HepG2 (cell line): ENCODE data around the gene ELL. TPM values are rescaled to one million over a fixed set of nuclear protein-coding genes. Genes with fewer than 3 reads are reported as not detected.

ENCODE experiments used
- ATAC-seq: fragments of 200-7000 bp; cut with Tn5 transposase; 3 replicates; pipeline ENCODE4 v1.9.1; 2020; ENCODE audit warnings: mild to moderate bottlenecking, moderate library complexity
- BruUV-seq: library from RNA; stranded (reverse); fragments of 400-500 nt; replicated peaks from 2 replicates; lab custom pipeline; 2021; lab: Mats Ljungman, UMichigan
- CTCF ChIA-PET: fragments of 300-600 bp; formaldehyde crosslinking; extraction: SDS; loops from one replicate; lab custom pipeline; 2021; ENCODE audit warnings: low total read pairs, inconsistent platforms, low intra/inter-chr PET ratio; lab: Yijun Ruan, JAX
- POLR2A ChIA-PET: fragments of 350-600 bp; sonication (Branson Sonifier 250); formaldehyde crosslinking; loops from one replicate; lab custom pipeline; 2020; ENCODE audit warnings: antibody characterized with exemption, inconsistent platforms; lab: Yijun Ruan, JAX
- DNase-seq: peaks from one replicate; pipeline ENCODE4 v3.0.0-alpha.2; 2015; ENCODE audit warnings: low spot score
- FAIRE-seq: peaks from 3 replicates; lab custom pipeline; 2011; peaks lifted over from hg19 to GRCh38; lab: Jason Lieb, UNC
- H2AFZ ChIP-seq: one replicate; pipeline ENCODE4 v1.6.1; 2011; ENCODE audit warnings: low read length, inconsistent platforms
- H3K27ac ChIP-seq: fragments of 300-600 bp; 3 replicates; pipeline ENCODE4 v1.8.0; 2011; ENCODE audit warnings: mixed run types, mild to moderate bottlenecking, mixed read lengths, low read length, inconsistent platforms; ENCODE audit not compliant: insufficient read depth; ENCODE audit errors: extremely low read length
- H3K27me3 ChIP-seq, 2 experiments: fragments of 200-600 bp in 1 of 2; 2 replicates in 1 of 2; 3 replicates in 1 of 2; pipeline versions ENCODE4 v1.6.0 to v1.8.0; 2011; ENCODE audit warnings: low read length in 2 of 2, mild to moderate bottlenecking in 2 of 2, moderate library complexity in 2 of 2, inconsistent platforms in 1 of 2; ENCODE audit not compliant: insufficient read depth in 2 of 2, control insufficient read depth in 1 of 2
- H3K36me3 ChIP-seq, 2 experiments: fragments of 200-600 bp in 1 of 2; replicated peaks in 1 of 2; 2 replicates in 1 of 2; 3 replicates in 1 of 2; pipeline versions ENCODE4 v1.5.1 to v1.8.0; 2011; ENCODE audit warnings: low read length in 2 of 2, inconsistent platforms in 1 of 2; ENCODE audit not compliant: insufficient read depth in 2 of 2, control insufficient read depth in 1 of 2
- H3K4me1 ChIP-seq: 2 replicates; pipeline ENCODE4 v1.5.1; 2012; ENCODE audit warnings: low read length, inconsistent platforms; ENCODE audit not compliant: insufficient read depth
- H3K4me2 ChIP-seq: 2 replicates; pipeline ENCODE4 v1.6.0; 2011; ENCODE audit warnings: low read depth, low read length, inconsistent platforms
- H3K4me3 ChIP-seq, 3 experiments: fragments of 200-600 bp in 1 of 3; sonication (generic), shearing (Covaris generic) in 1 of 3; replicated peaks in 1 of 3; 2 replicates each; pipeline ENCODE4 v1.5.1; 2011 to 2016; ENCODE audit warnings: low read length in 3 of 3, inconsistent platforms in 2 of 3, low read depth in 2 of 3, mild to moderate bottlenecking in 2 of 3, control low read depth in 1 of 3, mixed read lengths in 1 of 3; ENCODE audit not compliant: insufficient read depth in 1 of 3
- H3K79me2 ChIP-seq: one replicate; pipeline ENCODE4 v1.6.1; 2011; ENCODE audit warnings: low read length, inconsistent platforms; ENCODE audit not compliant: insufficient read depth
- H3K9ac ChIP-seq: 2 replicates; pipeline ENCODE4 v1.6.0; 2011; ENCODE audit warnings: mild to moderate bottlenecking, low read depth, low read length, inconsistent platforms; ENCODE audit not compliant: insufficient read depth
- H3K9me3 ChIP-seq: 2 replicates; pipeline ENCODE4 v1.5.1; 2012; ENCODE audit warnings: mild to moderate bottlenecking, low read length
- H4K20me1 ChIP-seq: 2 replicates; pipeline ENCODE4 v1.6.0; 2011; ENCODE audit warnings: inconsistent platforms, mild to moderate bottlenecking, low read length, moderate library complexity; ENCODE audit not compliant: insufficient read depth
- ARHGAP35 ChIP-seq: sonication (generic); formaldehyde crosslinking; IDR thresholded peaks from 2 replicates; pipeline ENCODE4 v1.9.0; 2022; ENCODE audit warnings: mild to moderate bottlenecking, inconsistent platforms, moderate library complexity, missing genetic modification reagents, borderline replicate concordance
- ATF3 ChIP-seq: sonication (generic); formaldehyde crosslinking; IDR thresholded peaks from 2 replicates; pipeline ENCODE4 v1.4.0; 2020; ENCODE audit warnings: missing genetic modification reagents
- CREB1 ChIP-seq, 2 experiments: fragments of 450-650 bp in 1 of 2; IDR thresholded peaks; 2 replicates each; pipeline ENCODE4 v1.6.1; 2016 to 2017; ENCODE audit warnings: control low read depth in 1 of 2, mild to moderate bottlenecking in 1 of 2, missing compliant biosample characterization in 1 of 2, missing genetic modification characterization in 1 of 2
- MXD3 ChIP-seq: IDR thresholded peaks from 2 replicates; pipeline ENCODE4 v1.6.1; 2016; ENCODE audit warnings: mild to moderate bottlenecking, missing biosample characterization, missing genetic modification reagents
- PAX8 ChIP-seq: sonication (generic); formaldehyde crosslinking; IDR thresholded peaks from 2 replicates; pipeline ENCODE4 v1.8.0; 2022; ENCODE audit warnings: mild to moderate bottlenecking, missing genetic modification reagents, borderline replicate concordance
- SMYD3 ChIP-seq: sonication (generic); formaldehyde crosslinking; IDR thresholded peaks from 2 replicates; pipeline ENCODE4 v1.8.1; 2023; ENCODE audit warnings: mild to moderate bottlenecking, missing genetic modification reagents
- STAT5B ChIP-seq: sonication (generic); formaldehyde crosslinking; IDR thresholded peaks from 2 replicates; pipeline ENCODE4 v1.4.0; 2020; ENCODE audit warnings: missing genetic modification reagents
- TBP ChIP-seq: sonication (generic); formaldehyde crosslinking; IDR thresholded peaks from 2 replicates; pipeline ENCODE4 v1.5.0; 2020; ENCODE audit warnings: missing genetic modification reagents
- ZFP36L1 ChIP-seq: sonication (generic); formaldehyde crosslinking; IDR thresholded peaks from 2 replicates; pipeline ENCODE4 v1.8.0; 2022; ENCODE audit warnings: mild to moderate bottlenecking, missing genetic modification reagents, moderate library complexity
- ZNF10 ChIP-seq: sonication (generic); formaldehyde crosslinking; IDR thresholded peaks from 2 replicates; pipeline ENCODE4 v1.4.0; 2020; ENCODE audit warnings: mild to moderate bottlenecking, low read depth, missing genetic modification reagents, borderline replicate concordance
- WGBS: methylation state at CpG from one replicate; pipeline ENCODE4 v1.1.6; 2017; ENCODE audit warnings: low lambda C conversion rate; 5-methylcytosine and 5-hydroxymethylcytosine counted together
- in situ Hi-C: cut with HindIII; loops from 2 replicates; pipeline ENCODE4 v1.10.0; 2017; ENCODE audit warnings: low pct_unique_long_range_greater_than_20kb; ENCODE audit not compliant: extremely low pct_ligation_motif_present
- intact Hi-C: fragments of 100-400 bp; cut with micrococcal nuclease; formaldehyde crosslinking; loops from one replicate; pipeline ENCODE4 v1.10.0; 2022; ENCODE audit not compliant: unreplicated experiment
- polyA plus RNA-seq, 8 experiments: library from polyadenylated mRNA; depleted of rRNA in 3 of 8; stranded (reverse) in 7 of 8; unstranded in 1 of 8; fragments of >200 nt; fragmentation: Illumina TruSeq in 4 of 8; extraction: Trizol in 4 of 8; gene quantifications; 2 replicates each; pipeline versions ENCODE4 v1.2.1 to v1.2.3, GENCODE V29; 2011 to 2016; ENCODE audit warnings: low read depth in 4 of 8, missing spikeins in 1 of 8, mixed read lengths in 1 of 8; ENCODE audit not compliant: insufficient read depth in 1 of 8
- total RNA-seq, 5 experiments: library from RNA; depleted of rRNA; stranded (reverse); fragments of >200 nt; fragmentation: Illumina TruSeq; extraction: Trizol; gene quantifications; 2 replicates each; pipeline ENCODE4 v1.2.3, GENCODE V29; 2016; ENCODE audit warnings: low read depth in 1 of 5
- TF ChIP-seq, protein P1 (sequence below): sonication (generic); formaldehyde crosslinking; IDR thresholded peaks from 2 replicates; pipeline ENCODE4 v1.4.0; 2020; ENCODE audit warnings: missing genetic modification reagents

The ELL gene
- total and polyA plus RNA-seq, 2 of the 13 experiments (the other 11 are each of a cell fraction or from before 2014, with no cell fraction given) = 3.7 to 5.4 TPM

GRCh38 chr19:18424122-18424889 is 97.6 kb downstream of the ELL start:
- in situ Hi-C loops = no loop called here
- no peak for TF ChIP-seq ZFP36L1
- no peak for TF ChIP-seq ZNF10 (CRISPR knock-in tag)
- no peak for TF ChIP-seq ATF3 (CRISPR knock-in tag)
- TF ChIP-seq, protein P1, sequence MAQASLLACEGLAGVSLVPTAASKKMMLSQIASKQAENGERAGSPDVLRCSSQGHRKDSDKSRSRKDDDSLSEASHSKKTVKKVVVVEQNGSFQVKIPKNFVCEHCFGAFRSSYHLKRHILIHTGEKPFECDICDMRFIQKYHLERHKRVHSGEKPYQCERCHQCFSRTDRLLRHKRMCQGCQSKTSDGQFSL (CRISPR knock-in tag) = no peak
- no peak for TF ChIP-seq SMYD3 (CRISPR knock-in tag)
- no peak for TF ChIP-seq TBP (CRISPR knock-in tag)
- no peak for TF ChIP-seq CREB1 (IDR thresholded peaks at IDR 0.05)
- no peak for TF ChIP-seq CREB1 (CRISPR knock-in tag; IDR thresholded peaks at IDR 0.05)
- TF ChIP-seq MXD3 (CRISPR knock-in tag) = no peak
- TF ChIP-seq ARHGAP35 = no peak
- TF ChIP-seq PAX8 (CRISPR knock-in tag) = no peak
- TF ChIP-seq STAT5B (CRISPR knock-in tag) = no peak
- Histone ChIP-seq H3K36me3 (peaks cover 0 to 3% of the 10 kb centered on the region in 2 experiments; a peak in 1 of 5 replicates), H3K27me3 (no peaks in the 10 kb centered on the region), H3K4me1 (peaks cover 18% of the 10 kb centered on the region), H2AFZ (no peak overlapping the region), H3K4me2 (no peak overlapping the region), H4K20me1 (peaks cover 8% of the 10 kb centered on the region; the same call in 1 of the 2 replicates), H3K4me3 (no peak overlapping the region), H3K27ac (no peak overlapping the region), H3K9ac (no peak overlapping the region), H3K9me3 (no peaks in the 10 kb centered on the region), H3K79me2 (peaks cover 31% of the 10 kb centered on the region)
- intact Hi-C loops = no loop called here
- POLR2A ChIA-PET = no interaction called here
- ATAC-seq (no peak), DNase-seq (no peak), FAIRE-seq (no peak)
- CTCF ChIA-PET = no interaction called here
- no TSS peak for BruUV-seq
- WGBS = 93% methylated on average over 22 of the region's 22 CpGs
